Measurements from ENCODE around the gene AK4.

- no peak for TF ChIP-seq CTCF (IDR thresholded peaks at IDR 0.05; ENCODE audit: insufficient read depth, low read depth, low read length)
- TF ChIP-seq EZH2 (IDR thresholded peaks at IDR 0.05; ENCODE audit: insufficient read depth, low read length) = no peak
Measured at GRCh38 chr1:65153635-65154034, 5.6 kb downstream of the AK4 start.
